Endothelial cell of umbilical vein (primary cell): ENCODE data around the gene EEA1.

ENCODE experiments used
- EZH2 ChIP-seq: IDR thresholded peaks from 2 replicates; pipeline ENCODE4 v1.6.1; 2012; ENCODE audit warnings: borderline replicate concordance, low read depth, mild to moderate bottlenecking, moderate library complexity, low read length, inconsistent platforms; ENCODE audit not compliant: severe bottlenecking
- FOS ChIP-seq: IDR thresholded peaks from 2 replicates; pipeline ENCODE4 v1.6.1; 2011; ENCODE audit warnings: mild to moderate bottlenecking, low read length, moderate library complexity, borderline replicate concordance; ENCODE audit not compliant: insufficient read depth
- MAX ChIP-seq: IDR thresholded peaks from 2 replicates; pipeline ENCODE4 v1.6.1; 2011; ENCODE audit not compliant: insufficient read depth, insufficient read length
- POLR2A ChIP-seq: IDR thresholded peaks from 2 replicates; pipeline ENCODE4 v1.6.1; 2012; ENCODE audit warnings: low read depth, mild to moderate bottlenecking, control low read depth, low read length
- POLR2AphosphoS5 ChIP-seq: IDR thresholded peaks from 2 replicates; pipeline ENCODE4 v1.6.1; 2012; ENCODE audit warnings: low read depth, mild to moderate bottlenecking, control low read depth, low read length, moderate library complexity; ENCODE audit not compliant: insufficient read depth
- TF ChIP-seq, protein P1 (sequence below), 2 donors: IDR thresholded peaks; 1 replicate in 1 of 2; 2 replicates in 1 of 2; pipeline ENCODE4 v1.5.1; 2011; ENCODE audit warnings: low read length in 2 of 2, mild to moderate bottlenecking in 2 of 2, moderate library complexity in 2 of 2, control low read depth in 1 of 2, inconsistent platforms in 1 of 2, low read depth in 1 of 2; ENCODE audit not compliant: insufficient read depth in 1 of 2; ENCODE audit errors: extremely low read depth in 1 of 2

DNA sequence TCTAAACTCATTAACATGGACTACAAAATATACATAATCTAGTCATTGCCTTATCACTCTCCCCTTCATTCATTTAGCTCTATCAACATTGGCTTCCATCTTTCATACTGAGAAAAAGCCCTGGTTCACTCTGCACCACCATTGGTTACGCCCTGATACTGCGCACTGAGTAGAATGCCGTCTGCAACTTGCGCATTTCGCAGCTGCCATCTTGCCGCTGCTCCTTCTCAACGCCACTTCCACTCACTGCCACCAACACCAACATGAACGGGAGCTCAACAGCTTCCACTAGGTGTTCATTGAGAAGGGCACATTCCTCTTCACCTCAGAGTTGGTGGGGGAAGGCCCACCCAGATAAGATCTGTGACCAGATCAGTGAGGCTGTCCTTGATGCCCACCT, 71.3 kb downstream of the EEA1 start:
- TF ChIP-seq, protein P1, sequence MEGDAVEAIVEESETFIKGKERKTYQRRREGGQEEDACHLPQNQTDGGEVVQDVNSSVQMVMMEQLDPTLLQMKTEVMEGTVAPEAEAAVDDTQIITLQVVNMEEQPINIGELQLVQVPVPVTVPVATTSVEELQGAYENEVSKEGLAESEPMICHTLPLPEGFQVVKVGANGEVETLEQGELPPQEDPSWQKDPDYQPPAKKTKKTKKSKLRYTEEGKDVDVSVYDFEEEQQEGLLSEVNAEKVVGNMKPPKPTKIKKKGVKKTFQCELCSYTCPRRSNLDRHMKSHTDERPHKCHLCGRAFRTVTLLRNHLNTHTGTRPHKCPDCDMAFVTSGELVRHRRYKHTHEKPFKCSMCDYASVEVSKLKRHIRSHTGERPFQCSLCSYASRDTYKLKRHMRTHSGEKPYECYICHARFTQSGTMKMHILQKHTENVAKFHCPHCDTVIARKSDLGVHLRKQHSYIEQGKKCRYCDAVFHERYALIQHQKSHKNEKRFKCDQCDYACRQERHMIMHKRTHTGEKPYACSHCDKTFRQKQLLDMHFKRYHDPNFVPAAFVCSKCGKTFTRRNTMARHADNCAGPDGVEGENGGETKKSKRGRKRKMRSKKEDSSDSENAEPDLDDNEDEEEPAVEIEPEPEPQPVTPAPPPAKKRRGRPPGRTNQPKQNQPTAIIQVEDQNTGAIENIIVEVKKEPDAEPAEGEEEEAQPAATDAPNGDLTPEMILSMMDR (IDR thresholded peaks at IDR 0.05; ENCODE audit: extremely low read depth in 1 of 2, insufficient read depth in 1 of 2, low read depth in 1 of 2, low read length in 2 of 2), result no peak
- TF ChIP-seq POLR2AphosphoS5 (no peak), POLR2A (no peak), MAX (no peak), FOS (no peak), EZH2 (no peak)
